Activated CD8-positive, alpha-beta memory T cell treated with anti-CD3 and anti-CD28 coated beads for 24 hours (primary cell): ENCODE data around the gene CASP9.

ENCODE experiments used
- DNase-seq: peaks from one replicate; pipeline ENCODE4 v3.0.0-alpha.2; 2020

CASP9 gene

GRCh38 chr1:15524021-15524282 lies at the start of gene CASP9:
Gene CASP9 (minus strand): TSS chr1:15524215. CDS start chr1:15524200, 15 bp downstream.
- no peak for DNase-seq

GRCh38 chr1:15573477-15573876 lies 49.5 kb upstream of the CASP9 start:
- DNase-seq = no peak

DNA sequence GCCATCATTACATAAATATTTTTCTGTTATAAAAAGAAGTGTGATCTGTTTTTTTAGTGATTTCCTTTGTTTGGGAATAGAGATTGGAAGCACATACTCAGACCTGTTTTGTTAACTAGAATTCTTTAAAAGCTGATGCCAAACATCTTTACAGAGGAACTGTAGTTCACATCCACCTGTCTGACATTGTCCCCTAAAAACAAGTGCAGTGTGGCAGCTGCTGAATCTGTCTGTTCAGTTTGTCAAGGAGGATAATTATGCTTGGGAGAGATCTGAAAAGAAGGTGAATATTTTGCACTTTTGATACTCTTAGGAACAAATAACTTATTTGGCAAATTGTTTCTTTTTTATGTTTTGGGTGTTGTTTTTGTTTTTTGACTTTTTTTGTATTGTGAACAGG lies 47.3 kb upstream of the CASP9 start:
- DNase-seq = no peak

GRCh38 chr1:15570861-15571260 lies 46.8 kb upstream of the CASP9 start:
- no peak for DNase-seq

DNA sequence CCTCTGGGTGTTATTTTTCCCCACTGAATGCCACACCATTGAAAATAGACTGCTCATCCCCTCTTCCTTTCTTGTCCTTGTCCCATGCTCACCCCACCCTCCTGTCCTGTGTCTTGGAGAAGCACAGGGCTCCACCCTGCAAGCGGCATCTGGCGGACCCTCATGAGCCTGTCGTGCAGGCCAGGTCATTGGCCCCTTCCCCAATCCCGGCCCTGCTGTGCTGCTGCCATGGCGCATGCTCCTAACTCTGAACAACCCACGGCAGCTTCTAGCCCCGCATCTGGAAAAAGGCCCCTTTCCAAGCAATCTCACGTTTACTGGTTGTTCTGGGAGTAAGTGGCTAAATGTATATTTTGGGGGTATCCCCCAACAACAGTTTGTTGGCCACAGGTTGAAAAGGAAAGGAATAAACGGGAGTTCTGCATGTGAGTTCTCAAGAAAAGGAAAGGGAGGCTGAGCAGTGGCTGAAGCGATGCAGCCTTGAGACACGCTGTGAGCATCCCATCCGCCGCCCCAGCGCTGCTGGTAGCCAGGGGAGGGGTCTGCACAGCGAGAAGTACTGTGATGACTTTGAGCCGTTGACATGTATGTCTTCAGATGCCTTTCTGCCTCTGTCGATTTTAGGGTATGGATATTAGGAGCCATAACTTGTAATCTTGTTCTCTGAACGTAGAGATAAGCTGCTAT lies 44.5 kb upstream of the CASP9 start:
- DNase-seq = no peak

DNA sequence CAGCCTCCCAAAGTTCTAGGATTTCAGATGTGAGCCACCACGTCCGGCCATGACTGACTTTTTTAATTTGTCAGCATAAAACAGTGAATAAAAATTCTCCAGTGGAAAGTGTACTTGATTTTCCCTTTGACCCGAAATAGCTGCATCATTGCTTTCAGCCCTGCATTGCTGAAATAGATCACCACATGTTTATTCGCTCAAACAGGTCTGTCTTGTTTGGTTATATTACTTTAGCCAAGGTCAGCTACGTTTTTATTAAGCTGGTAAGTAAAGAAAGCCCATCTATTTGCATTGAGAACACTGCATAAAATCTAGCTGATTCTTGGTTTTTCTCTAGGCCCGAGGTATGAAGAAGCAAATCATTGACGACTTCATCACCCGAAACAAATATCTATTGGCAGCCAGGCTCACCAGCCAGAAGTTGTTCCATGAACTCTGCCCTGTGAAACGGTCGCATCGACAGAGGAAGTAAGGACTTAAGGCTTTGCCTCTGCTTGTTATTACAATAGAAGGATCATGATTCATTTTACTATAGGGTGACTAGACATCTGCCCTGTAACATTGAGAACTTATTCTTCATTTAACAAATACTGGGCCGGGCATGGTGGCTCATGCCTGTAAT lies 35.3 kb upstream of the CASP9 start:
- no peak for DNase-seq

- no peak for DNase-seq
Measured at GRCh38 chr1:15558516-15558915, 34.5 kb upstream of the CASP9 start.

DNA sequence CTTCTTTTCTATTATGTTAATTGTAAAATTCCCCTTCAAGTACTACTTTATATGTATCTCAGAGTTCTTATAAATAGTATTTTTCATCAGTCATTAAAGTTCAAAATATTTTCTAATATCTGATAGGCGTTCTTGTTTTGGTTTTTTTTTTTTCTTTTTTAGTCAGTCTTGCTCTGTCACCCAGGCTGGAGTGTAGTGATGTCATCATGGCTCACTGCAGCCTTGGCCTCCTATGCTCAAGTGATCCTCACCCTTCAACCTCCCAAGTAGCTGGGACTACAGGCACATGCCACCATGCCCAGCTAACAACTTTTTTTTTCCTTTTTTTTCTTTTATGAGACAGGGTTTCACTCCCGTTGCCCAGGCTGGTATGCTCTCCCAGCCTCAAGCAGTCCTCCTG lies 33.6 kb upstream of the CASP9 start:
- no peak for DNase-seq

DNA sequence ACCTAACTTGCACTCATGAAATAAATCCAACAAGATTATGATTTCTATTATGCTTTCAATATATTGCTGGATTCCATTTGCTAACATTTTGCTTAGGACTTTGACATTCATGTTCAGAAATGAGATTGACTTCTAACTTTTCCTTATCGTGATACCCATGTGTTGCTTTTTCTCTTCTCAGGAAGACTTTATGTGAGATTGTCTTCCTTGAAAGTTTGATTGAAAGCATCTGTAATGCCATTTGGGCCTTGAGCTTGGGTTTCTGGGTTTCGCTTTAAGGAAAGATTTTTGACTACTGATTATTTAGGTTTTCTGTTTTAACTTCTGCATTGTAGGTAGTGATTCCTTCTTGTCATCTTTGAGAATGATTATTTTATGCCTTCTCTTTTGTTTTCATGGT lies 33.0 kb upstream of the CASP9 start:
- DNase-seq = no peak

- no peak for DNase-seq
Measured at GRCh38 chr1:15550573-15550972, 26.6 kb upstream of the CASP9 start.

- no peak for DNase-seq
Measured at GRCh38 chr1:15546641-15547040, 22.6 kb upstream of the CASP9 start.

GRCh38 chr1:15543589-15544568 lies 19.9 kb upstream of the CASP9 start:
- no peak for DNase-seq

- DNase-seq = no peak
Measured at GRCh38 chr1:15543251-15543588, 19.2 kb upstream of the CASP9 start.

DNA sequence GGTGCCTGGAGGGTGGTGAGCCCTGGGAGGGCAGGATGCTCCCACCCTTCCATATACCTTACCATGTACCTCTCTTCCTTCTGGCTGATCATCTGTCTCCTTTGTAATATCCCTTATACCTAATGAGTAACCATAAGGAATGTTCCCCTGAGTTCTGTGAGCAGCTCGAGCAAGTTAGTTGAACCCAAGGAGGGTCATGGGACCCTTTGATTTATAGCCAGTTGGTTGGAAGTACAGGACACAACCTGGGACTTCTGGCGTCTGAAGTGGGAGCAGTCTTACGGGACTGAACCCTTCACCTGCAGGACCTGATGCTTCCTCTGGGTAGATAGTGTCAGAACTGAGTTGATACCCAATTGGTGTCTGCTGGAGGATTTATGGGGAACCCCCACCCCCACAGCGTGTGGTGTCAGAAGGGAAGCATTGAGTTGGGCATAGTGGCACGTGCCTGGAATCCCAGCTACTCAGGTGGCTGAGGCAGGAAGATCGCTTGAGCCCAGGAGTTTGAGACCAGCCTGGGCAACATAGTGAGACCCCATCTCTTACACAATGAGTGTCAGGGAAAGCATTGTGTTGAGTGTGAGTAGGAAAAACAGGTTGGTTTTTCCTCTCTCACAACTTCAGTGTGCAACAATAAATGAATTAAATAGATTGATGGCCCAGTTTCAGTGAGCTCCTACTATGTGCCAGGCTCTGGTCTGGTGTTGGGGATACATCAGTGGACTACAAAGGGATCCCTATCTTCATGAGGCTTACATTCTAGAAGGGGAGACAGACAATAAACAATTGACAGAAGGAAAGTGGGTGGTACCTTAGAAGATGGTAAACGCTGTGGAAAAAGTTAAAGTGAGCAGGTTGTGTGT lies 18.6 kb upstream of the CASP9 start:
- no peak for DNase-seq

DNA sequence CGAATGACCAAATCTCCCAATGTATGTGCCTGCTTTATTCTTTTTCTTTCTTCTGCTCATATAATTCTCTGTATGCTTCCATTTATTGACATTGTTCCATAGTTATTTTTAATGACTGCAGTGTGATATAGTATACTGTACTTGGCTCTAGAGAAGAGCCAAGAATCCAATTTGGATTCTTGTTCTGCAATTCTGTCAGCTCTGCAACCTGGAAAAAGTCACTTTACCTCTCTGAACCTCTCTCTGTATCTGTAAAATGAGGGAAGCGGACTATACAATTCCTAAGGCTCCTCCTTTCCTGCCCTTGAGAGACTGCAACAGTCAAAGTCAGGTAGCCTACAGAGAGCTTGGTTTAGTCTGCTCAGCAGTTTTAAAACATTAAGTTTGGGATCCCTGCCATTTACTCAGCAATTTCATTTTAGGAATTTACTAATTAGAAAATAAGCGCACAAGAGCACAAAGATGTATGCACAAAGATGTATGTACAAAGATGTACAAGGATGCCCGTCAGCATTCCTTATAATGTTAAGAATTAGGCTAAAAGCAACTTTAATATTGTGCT lies 17.3 kb upstream of the CASP9 start:
- DNase-seq = no peak

- DNase-seq = no peak
Measured at GRCh38 chr1:15540186-15540585, 16.2 kb upstream of the CASP9 start.

DNA sequence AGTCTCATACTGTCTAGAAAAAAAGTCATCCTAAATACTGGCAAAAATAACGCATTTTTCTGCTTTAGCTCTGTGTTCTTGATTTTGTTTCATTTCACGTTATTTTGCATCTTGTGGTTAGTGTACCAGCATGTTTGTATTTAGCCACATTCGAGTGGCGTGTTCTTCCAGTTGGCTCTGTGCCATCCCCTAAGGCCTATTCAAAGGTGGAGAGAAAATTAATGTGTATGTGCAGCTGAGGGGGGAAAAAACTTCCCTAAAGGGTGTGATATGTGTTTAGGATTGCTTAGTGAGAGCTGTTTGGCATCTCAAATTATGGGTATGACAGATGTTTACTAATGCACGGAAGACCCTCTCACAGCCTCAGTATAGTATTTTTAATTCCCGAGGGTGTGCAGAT lies 14.8 kb upstream of the CASP9 start:
- no peak for DNase-seq

DNA sequence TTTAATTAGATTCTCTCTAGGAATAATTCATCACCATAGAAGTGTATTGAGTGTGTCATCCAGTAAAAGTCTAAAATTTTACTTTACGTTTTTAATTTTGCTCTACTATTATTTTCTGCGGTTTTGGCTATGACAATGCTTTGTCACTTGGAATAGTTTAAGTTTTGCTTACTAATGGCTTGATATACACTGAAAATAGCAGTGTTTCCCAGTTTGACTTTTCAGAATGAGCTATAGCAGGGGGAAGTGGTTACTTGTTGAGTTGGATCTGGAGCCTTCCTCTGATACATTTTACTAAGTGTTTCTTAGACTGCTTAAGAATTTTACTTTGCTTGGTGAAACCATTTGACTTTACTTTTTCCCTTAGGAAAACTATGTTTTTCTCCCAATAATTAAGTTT lies 7.7 kb upstream of the CASP9 start:
- DNase-seq = no peak

GRCh38 chr1:15531003-15531402 lies 7.0 kb upstream of the CASP9 start:
- no peak for DNase-seq

DNA sequence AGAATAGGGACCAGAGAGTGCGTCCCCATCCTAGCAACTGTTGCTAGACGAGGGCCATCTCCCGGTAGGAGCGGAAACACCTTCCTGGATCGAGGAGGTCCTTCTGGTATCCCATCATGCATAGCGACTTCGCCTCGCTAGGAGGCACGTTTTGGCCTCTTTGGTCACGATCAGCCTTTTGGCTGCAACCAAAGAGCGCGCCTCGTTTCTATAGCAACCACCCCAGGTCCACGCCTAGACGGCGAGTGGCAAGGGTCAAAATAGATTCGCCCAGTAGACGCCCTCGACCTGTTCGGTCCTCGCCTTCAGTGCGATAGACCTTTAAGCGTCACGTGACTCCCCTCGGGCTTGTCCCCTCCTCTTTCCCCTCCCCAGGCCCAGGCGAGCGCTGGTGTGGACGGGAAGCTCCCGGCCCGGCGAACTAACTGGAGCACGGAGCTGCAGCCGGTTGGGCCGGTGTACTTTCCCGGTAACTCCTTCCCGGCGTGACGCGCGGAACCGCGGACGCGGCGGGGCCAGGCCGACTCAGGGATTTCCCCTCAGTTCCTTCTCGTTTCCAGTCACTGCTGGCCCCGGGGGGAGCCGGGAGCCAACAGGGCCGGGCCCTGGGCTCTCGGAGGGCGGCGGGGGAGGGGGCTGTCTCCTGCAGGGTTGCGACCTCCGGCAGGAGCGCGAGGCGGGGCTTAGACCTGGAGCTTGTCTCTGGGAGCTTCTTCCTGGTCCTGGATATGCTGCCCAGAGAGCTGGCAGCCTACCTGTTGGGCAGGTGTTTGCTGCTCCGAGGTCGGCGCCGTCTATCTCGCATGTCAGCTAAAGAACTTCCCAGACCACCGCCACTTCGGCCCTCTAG lies 2.7 kb upstream of the CASP9 start, which contains the start of gene DNAJC16:
TSS of gene DNAJC16 (plus strand) at position 359 of the 850 bp plus-strand sequence. CDS start 2,258 bp downstream, outside the sequence.
- DNase-seq = peak; percentile 96

DNA sequence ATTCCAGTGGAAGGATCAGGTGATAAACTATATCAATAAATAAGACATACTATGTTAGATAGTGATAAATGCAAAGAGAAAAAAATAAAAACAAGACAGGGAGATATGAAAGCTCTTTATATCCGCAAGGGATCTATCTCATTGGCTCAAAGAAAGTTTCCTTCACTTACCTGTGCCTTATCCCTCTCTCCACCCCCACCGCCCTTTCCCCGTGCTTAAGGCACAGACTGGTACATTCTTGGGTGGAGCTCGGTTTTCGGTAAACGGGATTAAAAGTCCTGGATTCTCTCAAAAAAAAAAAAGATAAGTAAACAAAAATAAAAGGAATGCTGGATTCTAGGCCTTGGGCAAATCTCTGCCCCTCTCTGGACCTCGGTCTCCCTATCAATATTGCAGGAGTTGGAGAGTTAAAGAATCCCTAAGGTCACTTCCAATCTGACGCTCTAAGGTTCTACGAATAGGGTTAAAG lies 2.0 kb upstream of the CASP9 start:
- no peak for DNase-seq
